K562 treated with DMSO at 1 percent for 48 hours (cell line): Measurements from ENCODE around the gene AHI1. TPM values are rescaled to one million over a fixed set of nuclear protein-coding genes. Genes with fewer than 3 reads are reported as not detected.

Source experiments
- total RNA-seq: library from RNA; unstranded; fragments of 300-600 nt; gene quantifications from 2 replicates; pipeline ENCODE4 v1.2.3, GENCODE V29; 2022; ENCODE audit warnings: low replicate concordance; ENCODE audit errors: extremely low read depth

Gene AHI1
- total RNA-seq, result not detected in 2 replicates

DNA sequence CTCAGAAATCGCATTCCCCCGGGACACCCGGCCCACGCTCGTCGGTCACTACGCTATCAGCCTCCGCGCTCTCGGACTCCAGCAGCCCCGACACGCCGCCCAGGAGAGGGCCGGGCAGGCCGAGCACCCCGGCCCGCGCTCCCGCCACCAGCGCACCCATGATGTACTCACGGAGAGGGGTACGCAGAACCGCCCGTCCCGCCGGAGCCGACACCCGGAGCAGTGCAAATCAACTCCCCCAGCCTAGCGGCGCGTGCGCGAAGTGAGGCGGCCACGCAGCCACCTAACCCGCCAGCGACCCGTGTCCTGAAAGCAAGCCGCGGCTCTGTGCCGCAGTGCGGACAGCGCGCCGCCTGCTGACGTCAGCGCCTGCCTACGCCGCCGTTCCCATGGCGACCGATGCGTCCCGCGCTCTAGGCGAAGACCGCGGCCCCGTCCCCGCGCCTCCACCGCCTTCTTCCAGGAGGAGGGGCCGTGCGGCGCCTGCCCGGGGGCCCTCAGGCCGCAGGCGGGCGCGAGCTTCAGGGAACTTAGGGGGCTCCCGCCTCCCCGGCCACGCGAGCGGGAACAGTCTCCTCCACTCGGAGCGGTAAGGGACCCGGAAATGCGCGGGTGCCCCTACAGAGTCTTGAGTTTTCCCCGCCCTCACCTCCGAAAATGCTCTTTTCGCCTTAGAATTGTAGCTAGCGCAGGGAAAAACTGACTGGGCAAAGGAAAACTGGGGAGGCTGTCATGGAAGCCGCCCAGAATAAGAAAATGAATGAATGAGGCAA lies at the start of gene AHI1:
AHI1 (minus strand) TSS at position 329 of the 773 bp plus-strand sequence. CDS start 5,503 bp downstream, outside the sequence.

